SH-SY5Y (cell line): ENCODE data around the gene PRSS38.

ENCODE experiments used
- GATA2 ChIP-seq: IDR thresholded peaks from 2 replicates; pipeline ENCODE4 v1.6.1; 2011; ENCODE audit warnings: mild to moderate bottlenecking, low read depth, low read length
- GATA3 ChIP-seq: IDR thresholded peaks from 2 replicates; pipeline ENCODE4 v1.6.1; 2011; ENCODE audit warnings: low read depth, mild to moderate bottlenecking, low read length, moderate library complexity

GRCh38 chr1:227883641-227884301, 68.3 kb downstream of the PRSS38 start:
- no peak for TF ChIP-seq GATA3
- no peak for TF ChIP-seq GATA2
